A673 (cell line): Measurements from ENCODE around the gene EFNA5. TPM values are rescaled to one million over a fixed set of nuclear protein-coding genes. Genes with fewer than 3 reads are reported as not detected.
A peak's percentile ranks its signal among the peaks of the same experiment; 100 is the strongest.

Experiments used
- BruUV-seq: library from RNA; stranded (reverse); fragments of 400-500 nt; replicated peaks from 2 replicates; lab custom pipeline; 2021; lab: Mats Ljungman, UMichigan
- CTCF ChIA-PET: fragments of 300-600 bp; sonication (Branson Sonifier 250); formaldehyde crosslinking; loops from one replicate; lab custom pipeline; 2022; ENCODE audit warnings: antibody characterized with exemption; lab: Charles Lee
- POLR2A ChIA-PET: fragments of 300-600 bp; sonication (Branson Sonifier 250); formaldehyde crosslinking; loops from one replicate; lab custom pipeline; 2022; ENCODE audit warnings: antibody characterized with exemption; ENCODE audit not compliant: low non-redundant PET; lab: Charles Lee
- DNase-seq: peaks from one replicate; pipeline ENCODE4 v3.0.0-alpha.2; 2015; ENCODE audit warnings: low spot score
- H3K27ac ChIP-seq: fragments of 200-600 bp; sonication (generic); 2 replicates; pipeline ENCODE4 v1.5.1; 2016; ENCODE audit warnings: mixed run types, low read depth, mild to moderate bottlenecking, mixed read lengths, antibody characterized with exemption, low read length; ENCODE audit not compliant: poor library complexity, severe bottlenecking
- H3K27me3 ChIP-seq: fragments of 200-600 bp; sonication (generic); replicated peaks from 2 replicates; pipeline ENCODE4 v1.6.1; 2017; ENCODE audit warnings: mixed run types, low read depth, mild to moderate bottlenecking, mixed read lengths, antibody characterized with exemption, low read length; ENCODE audit not compliant: insufficient read depth, poor library complexity
- H3K36me3 ChIP-seq: fragments of 200-600 bp; sonication (generic); 2 replicates; pipeline ENCODE4 v1.6.1; 2016; ENCODE audit warnings: mixed run types, mild to moderate bottlenecking, mixed read lengths, antibody characterized with exemption, low read length; ENCODE audit not compliant: insufficient read depth, poor library complexity, severe bottlenecking
- H3K4me1 ChIP-seq: fragments of 200-600 bp; sonication (generic); 2 replicates; pipeline ENCODE4 v1.6.1; 2017; ENCODE audit warnings: mixed run types, mild to moderate bottlenecking, mixed read lengths, antibody characterized with exemption, low read length; ENCODE audit not compliant: insufficient read depth, poor library complexity, severe bottlenecking
- H3K4me3 ChIP-seq: fragments of 200-600 bp; sonication (generic); 2 replicates; pipeline ENCODE4 v1.5.1; 2016; ENCODE audit warnings: low read depth, mixed run types, mild to moderate bottlenecking, mixed read lengths, low read length; ENCODE audit not compliant: poor library complexity, severe bottlenecking
- H3K9me3 ChIP-seq: fragments of 200-600 bp; sonication (generic); 2 replicates; pipeline ENCODE4 v1.6.1; 2016; ENCODE audit warnings: mixed run types, low read depth, mild to moderate bottlenecking, mixed read lengths, antibody characterized with exemption, low read length; ENCODE audit not compliant: poor library complexity, severe bottlenecking
- CTCF ChIP-seq: fragments of 300-800, 200-600 bp; sonication (generic); conservative IDR thresholded peaks from 2 replicates; pipeline ENCODE4 v1.5.1; 2017; ENCODE audit warnings: low read depth, mild to moderate bottlenecking, antibody characterized with exemption, low read length, moderate library complexity, mixed read lengths
- EZH2 ChIP-seq: fragments of 200-600 bp; sonication (generic); IDR thresholded peaks from 2 replicates; pipeline ENCODE4 v1.6.1; 2017; ENCODE audit warnings: borderline replicate concordance, low read depth, mild to moderate bottlenecking, mixed read lengths, antibody characterized with exemption, low read length; ENCODE audit not compliant: poor library complexity, severe bottlenecking
- intact Hi-C: fragments of 100-400 bp; cut with micrococcal nuclease; formaldehyde crosslinking; loops from one replicate; pipeline ENCODE4 v1.10.0; 2022; ENCODE audit not compliant: unreplicated experiment
- total RNA-seq: library from RNA; stranded (reverse); gene quantifications from 2 replicates; pipeline ENCODE4 v1.2.3, GENCODE V29; 2021

Gene EFNA5
- total RNA-seq, 1 experiment from 2014 or later: 16.7 TPM

GRCh38 chr5:107385708-107386107, 285.0 kb downstream of the EFNA5 start:
- no peaks in the 10 kb centered on the region for H3K36me3 ChIP-seq
- TF ChIP-seq CTCF (no peak), EZH2 (no peak)
- H3K4me3 ChIP-seq: no peak overlapping the region
- peak; percentile 33 for DNase-seq
- intact Hi-C loops: loop anchor here (5.0 to 10.0 kb wide), 3 partner anchors 87 to 287 kb away; partner anchors contain the start of gene EFNA5
- ChIA-PET CTCF (no interaction called here), POLR2A (no interaction called here)
- BruUV-seq: no TSS peak
- no peak overlapping the region for H3K27ac ChIP-seq
- H3K27me3 ChIP-seq: no peaks in the 10 kb centered on the region
- H3K4me1 ChIP-seq: peaks cover 43% of the 10 kb centered on the region
- H3K9me3 ChIP-seq: no peaks in the 10 kb centered on the region

DNA sequence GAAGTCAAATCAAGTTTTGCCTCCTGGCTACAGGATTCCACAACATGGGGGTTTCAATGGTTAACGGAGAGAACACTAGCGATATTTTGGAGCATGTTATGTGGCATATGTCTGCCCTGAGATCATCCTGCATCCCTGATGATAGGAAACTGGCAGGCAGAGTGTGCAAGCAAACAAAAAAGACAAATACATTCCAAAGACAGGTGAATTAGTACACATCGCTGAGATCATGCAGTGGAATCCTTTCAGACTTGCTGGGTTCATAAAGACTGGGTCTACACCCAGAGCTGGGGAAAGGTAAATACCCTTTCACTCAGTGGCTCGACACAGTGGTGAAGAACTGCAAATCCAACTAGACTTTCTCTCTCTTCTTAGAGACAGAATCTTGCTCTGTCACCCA, 286.5 kb downstream of the EFNA5 start:
- Histone ChIP-seq H3K36me3 (no peaks in the 10 kb centered on the region), H3K9me3 (no peaks in the 10 kb centered on the region), H3K4me1 (peaks cover 35% of the 10 kb centered on the region), H3K27me3 (no peaks in the 10 kb centered on the region), H3K4me3 (no peak overlapping the region), H3K27ac (no peak overlapping the region)
- DNase-seq: no peak
- POLR2A ChIA-PET: no interaction called here
- TF ChIP-seq CTCF: no peak
- BruUV-seq: no TSS peak
- CTCF ChIA-PET: no interaction called here
- intact Hi-C loops: loop anchor here (10.0 kb wide), 1 partner anchor 191 kb away; no protein-coding TSS in a partner anchor

DNA sequence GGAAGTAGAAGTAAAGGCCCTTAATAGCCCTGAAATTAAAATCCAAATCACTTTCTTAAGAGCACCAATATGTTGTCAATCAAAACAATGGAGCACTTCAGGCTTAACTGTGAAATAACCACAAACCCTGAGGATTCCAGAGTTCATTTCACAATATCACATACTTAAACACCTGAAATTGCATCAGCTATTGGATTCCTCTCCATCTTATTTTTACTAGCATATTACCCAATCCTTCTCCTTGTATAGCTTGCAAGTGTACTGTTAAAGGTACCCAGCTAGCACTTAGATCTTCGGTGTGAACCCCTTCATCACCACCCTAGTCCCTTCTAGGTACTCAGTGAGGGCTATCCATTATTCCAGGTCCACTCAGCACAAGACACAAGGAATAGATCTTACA, 287.3 kb downstream of the EFNA5 start:
- ChIA-PET POLR2A (no interaction called here), CTCF (no interaction called here)
- no peak overlapping the region for H3K4me3 ChIP-seq
- no peaks in the 10 kb centered on the region for H3K36me3 ChIP-seq
- no peak for DNase-seq
- intact Hi-C loops: loop anchor here (10.0 kb wide), 1 partner anchor 191 kb away; no protein-coding TSS in a partner anchor
- TF ChIP-seq EZH2: no peak
- TF ChIP-seq CTCF: no peak
- H3K27me3 ChIP-seq: no peaks in the 10 kb centered on the region
- H3K4me1 ChIP-seq: peaks cover 27% of the 10 kb centered on the region
- H3K9me3 ChIP-seq: no peaks in the 10 kb centered on the region
- H3K27ac ChIP-seq: no peak overlapping the region
- BruUV-seq: no TSS peak
